IMR-90 (cell line): ENCODE results near the gene ADGRL3.

Experiments used
- BHLHE40 ChIP-seq: fragments of 150-350 bp; IDR thresholded peaks from 2 replicates; pipeline ENCODE4 v1.6.1; 2016; ENCODE audit warnings: mild to moderate bottlenecking, low read depth, low read length
- CEBPB ChIP-seq: IDR thresholded peaks from 2 replicates; pipeline ENCODE4 v1.6.1; 2012; ENCODE audit warnings: low read depth, low read length, improper control_type of control experiment
- CHD1 ChIP-seq: IDR thresholded peaks from 2 replicates; pipeline ENCODE4 v1.6.1; 2012; ENCODE audit warnings: low read depth, low read length, improper control_type of control experiment
- CTCF ChIP-seq: conservative IDR thresholded peaks from 2 replicates; pipeline ENCODE4 v1.5.1; 2012; ENCODE audit warnings: mild to moderate bottlenecking, low read depth, low read length, improper control_type of control experiment
- MAFK ChIP-seq: IDR thresholded peaks from 2 replicates; pipeline ENCODE4 v1.6.1; 2012; ENCODE audit warnings: low read depth, low read length, improper control_type of control experiment
- MAZ ChIP-seq: IDR thresholded peaks from 2 replicates; pipeline ENCODE4 v1.6.1; 2012; ENCODE audit warnings: low read depth, mild to moderate bottlenecking, low read length, improper control_type of control experiment, moderate library complexity, borderline replicate concordance
- MXI1 ChIP-seq: IDR thresholded peaks from 2 replicates; pipeline ENCODE4 v1.6.1; 2012; ENCODE audit warnings: low read depth, mild to moderate bottlenecking, low read length, moderate library complexity, borderline replicate concordance
- POLR2A ChIP-seq: IDR thresholded peaks from 2 replicates; pipeline ENCODE4 v1.6.1; 2012; ENCODE audit warnings: mild to moderate bottlenecking, low read depth, low read length
- RAD21 ChIP-seq: IDR thresholded peaks from 2 replicates; pipeline ENCODE4 v1.6.1; 2012; ENCODE audit warnings: low read length, improper control_type of control experiment
- RFX5 ChIP-seq: IDR thresholded peaks from 2 replicates; pipeline ENCODE4 v1.8.0; 2012; ENCODE audit warnings: low read depth, mild to moderate bottlenecking, low read length, moderate library complexity
- SMC3 ChIP-seq: fragments of 150-350 bp; IDR thresholded peaks from 2 replicates; pipeline ENCODE4 v1.6.1; 2016; ENCODE audit warnings: low read depth, mild to moderate bottlenecking, antibody characterized with exemption, low read length, moderate library complexity
- USF2 ChIP-seq: fragments of 150-350 bp; IDR thresholded peaks from 2 replicates; pipeline ENCODE4 v1.6.1; 2017; ENCODE audit warnings: mild to moderate bottlenecking, antibody characterized with exemption, low read length, low read depth

- TF ChIP-seq RAD21 (no peak), CTCF (no peak), BHLHE40 (no peak), USF2 (no peak), SMC3 (no peak), MXI1 (no peak), CHD1 (no peak), POLR2A (no peak), RFX5 (no peak), CEBPB (no peak), MAZ (no peak), MAFK (no peak)
These were observed 758.5 kb downstream of the ADGRL3 start for GRCh38 chr4:61958591-61958990.
